Measurements from ENCODE around the gene RARG.

RARG gene

GRCh38 chr12:53223389-53224060 lies 8.5 kb downstream of the RARG start:
- peak; percentile 56 for DNase-seq (ENCODE audit: low spot score)

- no peak for DNase-seq (ENCODE audit: low spot score)
Observed at GRCh38 chr12:53222806-53223261, 9.2 kb downstream of the RARG start.

- no peak for DNase-seq (ENCODE audit: low spot score)
Observed at GRCh38 chr12:53222170-53222721, 9.8 kb downstream of the RARG start.

GRCh38 chr12:53221203-53222080 lies 10.6 kb downstream of the RARG start:
- DNase-seq (ENCODE audit: low spot score) = peak; percentile 84

GRCh38 chr12:53220694-53221202 lies 11.3 kb downstream of the RARG start:
- peak; percentile 96 for DNase-seq (ENCODE audit: low spot score)

GRCh38 chr12:53219956-53220693 lies 11.9 kb downstream of the RARG start:
- peak; percentile 65 for DNase-seq (ENCODE audit: low spot score)

GRCh38 chr12:53219292-53219955 lies 12.6 kb downstream of the RARG start:
- peak; percentile 54 for DNase-seq (ENCODE audit: low spot score)

- peak; percentile 49 for DNase-seq (ENCODE audit: low spot score)
Observed at GRCh38 chr12:53218551-53219291, 13.3 kb downstream of the RARG start.

- no peak for DNase-seq (ENCODE audit: low spot score)
Observed at GRCh38 chr12:53217931-53218307, 14.1 kb downstream of the RARG start.

- peak; percentile 61 for DNase-seq (ENCODE audit: low spot score)
Observed at GRCh38 chr12:53217051-53217930, 14.7 kb downstream of the RARG start.

GRCh38 chr12:53215497-53215896 lies 16.5 kb downstream of the RARG start:
- DNase-seq (ENCODE audit: low spot score) = no peak

GRCh38 chr12:53214687-53215455 lies 17.1 kb downstream of the RARG start:
- no peak for DNase-seq (ENCODE audit: low spot score)

- DNase-seq (ENCODE audit: low spot score) = no peak
Observed at GRCh38 chr12:53214221-53214620, 17.8 kb downstream of the RARG start.

- peak; percentile 84 for DNase-seq (ENCODE audit: low spot score)
Observed at GRCh38 chr12:53213348-53213747, 18.7 kb downstream of the RARG start.

- no peak for DNase-seq (ENCODE audit: low spot score)
Observed at GRCh38 chr12:53212931-53213330, 19.1 kb downstream of the RARG start.

GRCh38 chr12:53211476-53212381 lies 20.3 kb downstream of the RARG start:
- DNase-seq (ENCODE audit: low spot score) = no peak

GRCh38 chr12:53210843-53211242 lies 21.2 kb downstream of the RARG start:
- no peak for DNase-seq (ENCODE audit: low spot score)

All from AG20443 (cell line).